ENCODE measurements around the gene PKNOX2.

Gene PKNOX2

GRCh38 chr11:125457814-125458343, 293.3 kb downstream of the PKNOX2 start:
- Histone ChIP-seq H3K27me3 (replicated peaks; ENCODE audit: control insufficient read depth, insufficient read depth, low read length) (no peaks in the 10 kb centered on the region), H3K4me3 (replicated peaks; ENCODE audit: low read depth, low read length) (no peak overlapping the region), H3K36me3 (ENCODE audit: control insufficient read depth, insufficient read depth, low read length) (no peaks in the 10 kb centered on the region)
- DNase-seq (ENCODE audit: extremely low read depth, insufficient read length): no peak
- TF ChIP-seq CTCF (IDR thresholded peaks at IDR 0.05; ENCODE audit: insufficient read depth, low read length, poor library complexity, severe bottlenecking): no peak

- no peaks in the 10 kb centered on the region for H3K36me3 ChIP-seq (ENCODE audit: control insufficient read depth, insufficient read depth, low read length)
- H3K27me3 ChIP-seq (replicated peaks; ENCODE audit: control insufficient read depth, insufficient read depth, low read length): no peaks in the 10 kb centered on the region
- no peak for DNase-seq (ENCODE audit: extremely low read depth, insufficient read length)
- TF ChIP-seq CTCF (IDR thresholded peaks at IDR 0.05; ENCODE audit: insufficient read depth, low read length, poor library complexity, severe bottlenecking): no peak
- no peak overlapping the region for H3K4me3 ChIP-seq (replicated peaks; ENCODE audit: low read depth, low read length)
Observed at GRCh38 chr11:125460275-125460674, 295.7 kb downstream of the PKNOX2 start.

- DNase-seq (ENCODE audit: extremely low read depth, insufficient read length): no peak
- TF ChIP-seq CTCF (IDR thresholded peaks at IDR 0.05; ENCODE audit: insufficient read depth, low read length, poor library complexity, severe bottlenecking): no peak
- Histone ChIP-seq H3K36me3 (ENCODE audit: control insufficient read depth, insufficient read depth, low read length) (no peaks in the 10 kb centered on the region), H3K27me3 (replicated peaks; ENCODE audit: control insufficient read depth, insufficient read depth, low read length) (no peaks in the 10 kb centered on the region), H3K4me3 (replicated peaks; ENCODE audit: low read depth, low read length) (no peak overlapping the region)
Observed at GRCh38 chr11:125463590-125464269, 299.2 kb downstream of the PKNOX2 start.

GRCh38 chr11:125464270-125464662, 299.7 kb downstream of the PKNOX2 start:
- H3K36me3 ChIP-seq (ENCODE audit: control insufficient read depth, insufficient read depth, low read length): no peaks in the 10 kb centered on the region; the same call in 1 of the 2 replicates
- DNase-seq (ENCODE audit: extremely low read depth, insufficient read length): no peak
- no peaks in the 10 kb centered on the region for H3K27me3 ChIP-seq (replicated peaks; ENCODE audit: control insufficient read depth, insufficient read depth, low read length)
- TF ChIP-seq CTCF (IDR thresholded peaks at IDR 0.05; ENCODE audit: insufficient read depth, low read length, poor library complexity, severe bottlenecking): no peak
- H3K4me3 ChIP-seq (replicated peaks; ENCODE audit: low read depth, low read length): no peak overlapping the region

GRCh38 chr11:125464666-125465065, 300.1 kb downstream of the PKNOX2 start:
- Histone ChIP-seq H3K36me3 (ENCODE audit: control insufficient read depth, insufficient read depth, low read length) (no peaks in the 10 kb centered on the region; the same call in 1 of the 2 replicates), H3K4me3 (replicated peaks; ENCODE audit: low read depth, low read length) (no peak overlapping the region), H3K27me3 (replicated peaks; ENCODE audit: control insufficient read depth, insufficient read depth, low read length) (no peaks in the 10 kb centered on the region)
- TF ChIP-seq CTCF (IDR thresholded peaks at IDR 0.05; ENCODE audit: insufficient read depth, low read length, poor library complexity, severe bottlenecking): no peak
- no peak for DNase-seq (ENCODE audit: extremely low read depth, insufficient read length)
